Measurements from ENCODE around the gene FCGR2B.

DNA sequence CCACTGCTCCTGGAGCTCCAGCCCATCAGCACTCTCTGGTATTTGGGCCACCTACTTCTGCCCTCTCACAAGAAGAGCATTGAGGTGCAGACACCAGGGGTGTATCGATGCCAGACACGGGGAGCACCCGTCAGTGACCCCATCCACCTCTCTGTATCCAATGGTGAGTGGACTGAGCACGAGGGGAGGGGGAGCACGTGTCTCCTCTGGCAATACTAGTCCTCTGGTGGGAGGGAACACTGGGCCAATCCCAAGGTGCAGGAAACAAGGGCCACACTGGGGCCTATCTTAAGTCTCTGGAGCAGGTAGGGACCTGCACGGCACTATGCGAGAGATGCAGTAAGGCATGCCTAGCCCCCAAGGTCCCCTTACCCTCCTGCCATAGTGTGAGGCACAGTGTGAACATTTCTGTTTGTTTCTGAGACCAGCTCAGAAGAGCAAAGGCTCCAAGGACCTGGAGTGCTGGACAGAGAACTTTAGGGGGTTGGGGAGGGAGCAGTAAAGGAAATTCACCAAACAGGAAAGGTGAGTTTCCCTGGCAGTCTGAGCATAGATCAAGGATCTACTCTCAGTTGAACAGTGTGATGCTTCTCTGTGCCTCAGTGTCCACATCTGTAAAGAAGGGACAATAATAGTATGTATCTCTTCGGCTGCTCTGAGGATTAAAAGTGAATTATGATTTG is 60.7 kb downstream of the FCGR2B start:
- TF ChIP-seq POLR2AphosphoS5 (IDR thresholded peaks at IDR 0.05) = no peak
- TF ChIP-seq, protein P1, sequence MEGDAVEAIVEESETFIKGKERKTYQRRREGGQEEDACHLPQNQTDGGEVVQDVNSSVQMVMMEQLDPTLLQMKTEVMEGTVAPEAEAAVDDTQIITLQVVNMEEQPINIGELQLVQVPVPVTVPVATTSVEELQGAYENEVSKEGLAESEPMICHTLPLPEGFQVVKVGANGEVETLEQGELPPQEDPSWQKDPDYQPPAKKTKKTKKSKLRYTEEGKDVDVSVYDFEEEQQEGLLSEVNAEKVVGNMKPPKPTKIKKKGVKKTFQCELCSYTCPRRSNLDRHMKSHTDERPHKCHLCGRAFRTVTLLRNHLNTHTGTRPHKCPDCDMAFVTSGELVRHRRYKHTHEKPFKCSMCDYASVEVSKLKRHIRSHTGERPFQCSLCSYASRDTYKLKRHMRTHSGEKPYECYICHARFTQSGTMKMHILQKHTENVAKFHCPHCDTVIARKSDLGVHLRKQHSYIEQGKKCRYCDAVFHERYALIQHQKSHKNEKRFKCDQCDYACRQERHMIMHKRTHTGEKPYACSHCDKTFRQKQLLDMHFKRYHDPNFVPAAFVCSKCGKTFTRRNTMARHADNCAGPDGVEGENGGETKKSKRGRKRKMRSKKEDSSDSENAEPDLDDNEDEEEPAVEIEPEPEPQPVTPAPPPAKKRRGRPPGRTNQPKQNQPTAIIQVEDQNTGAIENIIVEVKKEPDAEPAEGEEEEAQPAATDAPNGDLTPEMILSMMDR (IDR thresholded peaks at IDR 0.05) = no peak
- no peak for TF ChIP-seq POLR2A (IDR thresholded peaks at IDR 0.05)

Data from suprapubic skin (tissue), 4 donors.